Kidney (tissue), 14 donors: Measurements from ENCODE around the gene HSPB2. TPM values are rescaled to one million over a fixed set of nuclear protein-coding genes. Genes with fewer than 3 reads are reported as not detected.

Experiments used
- DNase-seq, 5 donors: peaks; one replicate each; pipeline ENCODE4 v3.0.0-alpha.2; 2013 to 2020
- FAIRE-seq: peaks from 2 replicates; lab custom pipeline; 2012; peaks lifted over from hg19 to GRCh38; lab: Jason Lieb, UNC
- H3K27ac ChIP-seq, 2 donors: one replicate each; pipeline ENCODE4 v1.7.0; 2013; ENCODE audit warnings: low read depth in 2 of 2, low read length in 2 of 2, inconsistent platforms in 1 of 2
- H3K27me3 ChIP-seq: one replicate; pipeline ENCODE4 v1.7.1; 2013; ENCODE audit warnings: low read length, inconsistent platforms; ENCODE audit not compliant: control insufficient read depth, insufficient read depth
- H3K36me3 ChIP-seq, 3 donors: one replicate each; pipeline versions ENCODE4 v1.7.0 to v1.7.1; 2013; ENCODE audit warnings: low read length in 3 of 3, control low read depth in 1 of 3, inconsistent platforms in 1 of 3; ENCODE audit not compliant: insufficient read depth in 3 of 3, control insufficient read depth in 2 of 3
- H3K4me1 ChIP-seq, 3 donors: one replicate each; pipeline versions ENCODE4 v1.7.0 to v1.7.1; 2013; ENCODE audit warnings: low read length in 3 of 3, inconsistent platforms in 1 of 3, low read depth in 1 of 3; ENCODE audit not compliant: control insufficient read depth in 2 of 3, insufficient read depth in 2 of 3
- H3K4me3 ChIP-seq, 3 donors: one replicate each; pipeline versions ENCODE4 v1.7.0 to v1.8.1; 2013; ENCODE audit warnings: low read length in 3 of 3, control low read depth in 1 of 3, inconsistent platforms in 1 of 3
- H3K9ac ChIP-seq, 3 donors: one replicate each; pipeline versions ENCODE4 v1.7.0 to v1.7.1; 2013; ENCODE audit warnings: low read length in 3 of 3, control low read depth in 1 of 3, inconsistent platforms in 1 of 3
- H3K9me3 ChIP-seq, 3 donors: one replicate each; pipeline versions ENCODE4 v1.7.0 to v1.7.1; 2013; ENCODE audit warnings: low read length in 3 of 3, control low read depth in 1 of 3, inconsistent platforms in 1 of 3; ENCODE audit not compliant: control insufficient read depth in 2 of 3, insufficient read depth in 1 of 3
- intact Hi-C: fragments of 100-400 bp; cut with DNase I; formaldehyde crosslinking; loops from one replicate; pipeline ENCODE4 v1.11.1; 2022
- polyA plus RNA-seq: library from polyadenylated mRNA; stranded (reverse); fragments of 350-450 nt; fragmentation: Illumina TruSeq; extraction: RNeasy Lipid Tissue Mini Kit (QIAGEN cat#74804); gene quantifications from one replicate; pipeline ENCODE4 v1.2.3, GENCODE V29; 2014; ENCODE audit warnings: low read depth, low replicate concordance; ENCODE audit not compliant: insufficient read depth
- total RNA-seq: library from RNA; stranded (reverse); fragmentation: NEBNext Ultra II Directional; extraction: Animal tissue kit (Norgen Biotek cat#: 25700); gene quantifications from one replicate; pipeline ENCODE4 v1.2.1, GENCODE V29; 2021
- TF ChIP-seq, protein P1 (sequence below): IDR thresholded peaks from 3 replicates; pipeline ENCODE4 v1.5.1; 2012; ENCODE audit warnings: mild to moderate bottlenecking, moderate library complexity, borderline replicate concordance; ENCODE audit not compliant: insufficient read depth; ENCODE audit errors: extremely low read depth
- donor health status: control.
- donor health status: control.
- donor health status: control.
- donor health status: control.
- donor health status: control.
- donor health status: DM: yes; HTN: yes; CAD: no.
- donor health status: Normal renal cell carcinoma (clear cell type).

Gene HSPB2
- total and polyA plus RNA-seq, 2 donors from 2014 or later = 4.4 to 15.7 TPM

DNA sequence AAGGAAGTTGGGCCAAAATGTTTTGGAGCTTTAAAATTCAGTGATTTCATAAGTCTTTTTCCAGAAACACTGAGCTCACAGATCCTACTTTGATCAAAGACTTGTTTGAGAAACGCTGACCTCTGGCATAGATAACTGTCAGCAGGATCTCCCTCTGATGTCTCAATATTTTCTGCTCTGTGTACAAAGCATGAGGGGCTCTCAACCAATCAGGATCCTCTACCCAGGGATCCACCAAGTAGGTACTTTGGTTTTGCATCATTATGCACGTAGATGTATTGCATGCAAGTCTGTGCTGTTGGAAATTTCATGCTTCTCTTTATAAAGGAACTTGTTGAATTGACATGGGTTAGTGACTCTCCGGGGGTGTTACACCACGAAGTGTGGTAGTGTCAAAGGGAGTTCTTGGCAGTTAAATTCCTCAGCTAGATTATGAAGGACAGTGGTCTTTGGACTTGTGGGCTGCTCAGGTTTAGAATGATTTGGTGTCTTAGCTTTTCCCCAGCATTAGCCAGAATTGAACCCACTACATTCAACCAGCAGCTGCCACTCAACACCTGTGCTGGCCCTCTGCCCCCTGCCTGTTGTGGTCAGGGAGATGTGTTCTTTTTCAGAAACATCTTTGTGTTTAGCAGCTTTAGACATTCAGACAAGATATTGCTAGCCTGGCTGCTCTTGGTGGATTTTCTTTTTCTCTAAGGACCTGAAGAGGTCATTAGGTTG, 22.9 kb downstream of the HSPB2 start:
- TF ChIP-seq, protein P1, sequence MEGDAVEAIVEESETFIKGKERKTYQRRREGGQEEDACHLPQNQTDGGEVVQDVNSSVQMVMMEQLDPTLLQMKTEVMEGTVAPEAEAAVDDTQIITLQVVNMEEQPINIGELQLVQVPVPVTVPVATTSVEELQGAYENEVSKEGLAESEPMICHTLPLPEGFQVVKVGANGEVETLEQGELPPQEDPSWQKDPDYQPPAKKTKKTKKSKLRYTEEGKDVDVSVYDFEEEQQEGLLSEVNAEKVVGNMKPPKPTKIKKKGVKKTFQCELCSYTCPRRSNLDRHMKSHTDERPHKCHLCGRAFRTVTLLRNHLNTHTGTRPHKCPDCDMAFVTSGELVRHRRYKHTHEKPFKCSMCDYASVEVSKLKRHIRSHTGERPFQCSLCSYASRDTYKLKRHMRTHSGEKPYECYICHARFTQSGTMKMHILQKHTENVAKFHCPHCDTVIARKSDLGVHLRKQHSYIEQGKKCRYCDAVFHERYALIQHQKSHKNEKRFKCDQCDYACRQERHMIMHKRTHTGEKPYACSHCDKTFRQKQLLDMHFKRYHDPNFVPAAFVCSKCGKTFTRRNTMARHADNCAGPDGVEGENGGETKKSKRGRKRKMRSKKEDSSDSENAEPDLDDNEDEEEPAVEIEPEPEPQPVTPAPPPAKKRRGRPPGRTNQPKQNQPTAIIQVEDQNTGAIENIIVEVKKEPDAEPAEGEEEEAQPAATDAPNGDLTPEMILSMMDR = no peak
- no peaks in the 10 kb centered on the region for H3K9me3 ChIP-seq
- no peaks in the 10 kb centered on the region for H3K27me3 ChIP-seq
- H3K4me3 ChIP-seq = no peak overlapping the region
- FAIRE-seq (no peak), DNase-seq (peak in 1 of 5 donors; percentile 39)
- H3K9ac ChIP-seq = peak overlapping the region in 1 of 3 donors; percentile 37
- no peaks in the 10 kb centered on the region for H3K36me3 ChIP-seq
- peak overlapping the region; percentile 14 to 41 for H3K27ac ChIP-seq
- peaks cover 10 to 12% (median 10%) of the 10 kb centered on the region in 3 donors for H3K4me1 ChIP-seq
- intact Hi-C loops = loop anchor here (10.0 kb wide), 1 partner anchor 49 kb away; no protein-coding TSS in a partner anchor

DNA sequence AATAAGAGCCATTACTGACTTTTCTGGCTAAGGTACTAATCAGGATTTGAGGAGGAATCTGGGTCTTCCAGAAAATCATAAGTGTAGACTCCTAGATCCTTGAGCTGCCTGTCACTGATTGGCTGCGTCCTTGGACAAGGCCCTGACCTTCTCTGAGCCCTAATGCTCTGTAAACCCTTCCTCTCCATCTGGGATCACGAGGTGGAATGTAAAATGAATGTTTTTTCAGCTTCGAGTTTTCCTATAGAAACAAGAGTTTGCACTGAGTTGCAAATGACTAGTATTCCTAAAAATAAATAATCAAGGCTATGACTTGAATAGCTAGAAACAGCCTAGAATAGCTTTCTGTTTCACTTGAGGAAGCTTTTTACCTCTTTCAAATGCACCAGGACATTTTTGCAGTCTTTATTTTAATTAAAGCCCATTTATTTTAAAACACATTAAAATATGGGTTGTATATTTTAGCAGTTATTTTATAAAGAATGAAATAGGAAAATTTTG, 23.6 kb downstream of the HSPB2 start:
- TF ChIP-seq, protein P1 = no peak
- intact Hi-C loops = loop anchor here (10.0 kb wide), 1 partner anchor 49 kb away; no protein-coding TSS in a partner anchor
- H3K27me3 ChIP-seq = no peaks in the 10 kb centered on the region
- H3K4me3 ChIP-seq = peak overlapping the region in 2 of 3 donors; percentile 79 to 81
- H3K36me3 ChIP-seq = no peaks in the 10 kb centered on the region
- peak overlapping the region in 2 of 3 donors; percentile 37 to 72 for H3K9ac ChIP-seq
- FAIRE-seq (no peak), DNase-seq (no peak)
- H3K9me3 ChIP-seq = no peaks in the 10 kb centered on the region
- H3K27ac ChIP-seq = peak overlapping the region in 1 of 2 donors; percentile 0
- peaks cover 10 to 12% (median 10%) of the 10 kb centered on the region in 3 donors for H3K4me1 ChIP-seq

- Histone ChIP-seq H3K9me3 (no peaks in the 10 kb centered on the region), H3K27ac (no peak overlapping the region), H3K4me3 (peak overlapping the region; percentile 71 to 81 (median 79)), H3K36me3 (no peaks in the 10 kb centered on the region), H3K4me1 (peaks cover 10 to 12% (median 10%) of the 10 kb centered on the region in 3 donors), H3K27me3 (no peaks in the 10 kb centered on the region), H3K9ac (peak overlapping the region in 2 of 3 donors; percentile 18 to 37)
- TF ChIP-seq, protein P1 = no peak
- no peak for DNase-seq
- intact Hi-C loops = loop anchor here (10.0 kb wide), 1 partner anchor 47 kb away; no protein-coding TSS in a partner anchor
- no peak for FAIRE-seq
Observed at GRCh38 chr11:111937461-111937769, 24.9 kb downstream of the HSPB2 start.
